Mucosa of descending colon (tissue), 3 donors: ENCODE data around the gene CROT. TPM values are rescaled to one million over a fixed set of nuclear protein-coding genes. Genes with fewer than 3 reads are reported as not detected.

Source experiments
- ATAC-seq: fragments of 200-7000 bp; cut with Tn5 transposase; one replicate; pipeline ENCODE4 v1.9.1; 2020; ENCODE audit warnings: mild to moderate bottlenecking, moderate library complexity
- DNase-seq, 3 donors: peaks; one replicate each; pipeline ENCODE4 v3.0.0-alpha.2; 2020
- H3K36me3 ChIP-seq: fragments of 200-600 bp; one replicate; pipeline ENCODE4 v1.8.0; 2021; ENCODE audit warnings: low read depth, mild to moderate bottlenecking
- H3K4me1 ChIP-seq: fragments of 200-600 bp; one replicate; pipeline ENCODE4 v1.8.0; 2021; ENCODE audit warnings: low read depth, mild to moderate bottlenecking
- H3K4me3 ChIP-seq: fragments of 200-600 bp; one replicate; pipeline ENCODE4 v1.8.0; 2021; ENCODE audit warnings: mild to moderate bottlenecking
- H3K9me3 ChIP-seq: fragments of 200-600 bp; one replicate; pipeline ENCODE4 v1.8.0; 2021; ENCODE audit warnings: mild to moderate bottlenecking
- intact Hi-C, 2 donors: fragments of 100-400 bp; cut with DNase I in 1 of 2; cut with micrococcal nuclease in 1 of 2; formaldehyde crosslinking; loops; one replicate each; pipeline versions ENCODE4 v1.11.0 to v1.11.1; 2022; cut with DNase I, micrococcal nuclease
- total RNA-seq, 3 donors: library from RNA; stranded (reverse); fragmentation: NEBNext Ultra II Directional in 2 of 3; extraction: Animal tissue kit (Norgen Biotek cat#: 25700) in 2 of 3; gene quantifications; one replicate each; pipeline versions ENCODE4 v1.2.1 to v1.2.4, GENCODE V29; 2021 to 2023
- TF ChIP-seq, protein P1 (sequence below): fragments of 200-600 bp; IDR thresholded peaks from one replicate; pipeline ENCODE4 v1.8.0; 2022; ENCODE audit warnings: antibody characterized with exemption, mild to moderate bottlenecking
- donor health status: DM: no; HTN: no; CAD: no; lungs with moderate emphysema.
- donor health status: DM: no; HTN: no; CAD: no.
- donor health status: DM: no; HTN: yes; CAD: no.

The CROT gene
- total RNA-seq, 3 donors from 2014 or later, result 16.9 to 28.8 (median 23.6) TPM

GRCh38 chr7:87420173-87420572 is 74.7 kb downstream of the CROT start:
- no peak for ATAC-seq
- no peak for DNase-seq
- no peak overlapping the region for H3K4me3 ChIP-seq
- intact Hi-C loops, result no loop called here
- no peaks in the 10 kb centered on the region for H3K36me3 ChIP-seq
- no peaks in the 10 kb centered on the region for H3K9me3 ChIP-seq
- TF ChIP-seq, protein P1, sequence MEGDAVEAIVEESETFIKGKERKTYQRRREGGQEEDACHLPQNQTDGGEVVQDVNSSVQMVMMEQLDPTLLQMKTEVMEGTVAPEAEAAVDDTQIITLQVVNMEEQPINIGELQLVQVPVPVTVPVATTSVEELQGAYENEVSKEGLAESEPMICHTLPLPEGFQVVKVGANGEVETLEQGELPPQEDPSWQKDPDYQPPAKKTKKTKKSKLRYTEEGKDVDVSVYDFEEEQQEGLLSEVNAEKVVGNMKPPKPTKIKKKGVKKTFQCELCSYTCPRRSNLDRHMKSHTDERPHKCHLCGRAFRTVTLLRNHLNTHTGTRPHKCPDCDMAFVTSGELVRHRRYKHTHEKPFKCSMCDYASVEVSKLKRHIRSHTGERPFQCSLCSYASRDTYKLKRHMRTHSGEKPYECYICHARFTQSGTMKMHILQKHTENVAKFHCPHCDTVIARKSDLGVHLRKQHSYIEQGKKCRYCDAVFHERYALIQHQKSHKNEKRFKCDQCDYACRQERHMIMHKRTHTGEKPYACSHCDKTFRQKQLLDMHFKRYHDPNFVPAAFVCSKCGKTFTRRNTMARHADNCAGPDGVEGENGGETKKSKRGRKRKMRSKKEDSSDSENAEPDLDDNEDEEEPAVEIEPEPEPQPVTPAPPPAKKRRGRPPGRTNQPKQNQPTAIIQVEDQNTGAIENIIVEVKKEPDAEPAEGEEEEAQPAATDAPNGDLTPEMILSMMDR, result no peak
- H3K4me1 ChIP-seq, result no peaks in the 10 kb centered on the region

DNA sequence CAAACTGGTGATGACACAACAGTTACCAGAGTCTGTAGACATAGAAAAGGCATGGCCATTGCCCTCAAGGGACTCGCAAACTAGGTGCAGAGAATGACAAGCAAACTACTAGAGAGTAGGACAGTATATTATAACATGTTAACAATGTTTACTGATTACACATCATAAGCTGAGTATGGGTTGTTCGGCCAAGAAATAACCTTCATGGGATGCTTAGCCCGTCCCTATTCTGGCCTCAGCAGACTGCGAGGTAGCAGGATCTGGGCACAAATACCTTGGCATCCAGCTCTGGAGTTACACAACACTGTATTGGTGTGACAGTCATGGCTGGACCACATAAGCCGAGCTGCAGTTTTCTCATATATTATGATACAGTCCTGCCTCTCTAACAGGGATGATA is 78.6 kb downstream of the CROT start:
- Histone ChIP-seq H3K4me1 (no peaks in the 10 kb centered on the region), H3K4me3 (no peak overlapping the region), H3K36me3 (no peaks in the 10 kb centered on the region), H3K9me3 (no peaks in the 10 kb centered on the region)
- TF ChIP-seq, protein P1, result no peak
- no peak for DNase-seq
- intact Hi-C loops, result no loop called here
- peak; percentile 42 for ATAC-seq

GRCh38 chr7:87426160-87426559 is 80.7 kb downstream of the CROT start:
- no peak for DNase-seq
- TF ChIP-seq, protein P1, result no peak
- H3K4me1 ChIP-seq, result no peaks in the 10 kb centered on the region
- ATAC-seq, result no peak
- no peaks in the 10 kb centered on the region for H3K36me3 ChIP-seq
- H3K9me3 ChIP-seq, result no peaks in the 10 kb centered on the region
- H3K4me3 ChIP-seq, result no peak overlapping the region
- intact Hi-C loops, result no loop called here

GRCh38 chr7:87427288-87427687 is 81.8 kb downstream of the CROT start:
- Histone ChIP-seq H3K9me3 (no peaks in the 10 kb centered on the region), H3K36me3 (no peaks in the 10 kb centered on the region), H3K4me3 (no peak overlapping the region), H3K4me1 (no peaks in the 10 kb centered on the region)
- intact Hi-C loops, result no loop called here
- TF ChIP-seq, protein P1, result no peak
- DNase-seq, result peak in 1 of 3 donors; percentile 22
- peak; percentile 45 for ATAC-seq

GRCh38 chr7:87432536-87432935 is 87.1 kb downstream of the CROT start:
- ATAC-seq (no peak), DNase-seq (no peak)
- intact Hi-C loops, result no loop called here
- H3K9me3 ChIP-seq, result no peaks in the 10 kb centered on the region
- TF ChIP-seq, protein P1, result no peak
- H3K4me3 ChIP-seq, result no peak overlapping the region
- H3K36me3 ChIP-seq, result no peaks in the 10 kb centered on the region
- H3K4me1 ChIP-seq, result no peaks in the 10 kb centered on the region

- TF ChIP-seq, protein P1, result no peak
- ATAC-seq, result no peak
- DNase-seq, result no peak
- H3K9me3 ChIP-seq, result no peaks in the 10 kb centered on the region
- no peaks in the 10 kb centered on the region for H3K4me1 ChIP-seq
- H3K36me3 ChIP-seq, result no peaks in the 10 kb centered on the region
- H3K4me3 ChIP-seq, result no peak overlapping the region
- intact Hi-C loops, result no loop called here
Observed at GRCh38 chr7:87435546-87435945, 90.1 kb downstream of the CROT start.
